COLO668 (cell line): ENCODE data around the gene DGCR2.

Experiments used
- DNase-seq: peaks from one replicate; lab custom pipeline; 2025; ENCODE audit not compliant: unreplicated experiment; lab: John Stamatoyannopoulos, UW

The DGCR2 gene

DNA sequence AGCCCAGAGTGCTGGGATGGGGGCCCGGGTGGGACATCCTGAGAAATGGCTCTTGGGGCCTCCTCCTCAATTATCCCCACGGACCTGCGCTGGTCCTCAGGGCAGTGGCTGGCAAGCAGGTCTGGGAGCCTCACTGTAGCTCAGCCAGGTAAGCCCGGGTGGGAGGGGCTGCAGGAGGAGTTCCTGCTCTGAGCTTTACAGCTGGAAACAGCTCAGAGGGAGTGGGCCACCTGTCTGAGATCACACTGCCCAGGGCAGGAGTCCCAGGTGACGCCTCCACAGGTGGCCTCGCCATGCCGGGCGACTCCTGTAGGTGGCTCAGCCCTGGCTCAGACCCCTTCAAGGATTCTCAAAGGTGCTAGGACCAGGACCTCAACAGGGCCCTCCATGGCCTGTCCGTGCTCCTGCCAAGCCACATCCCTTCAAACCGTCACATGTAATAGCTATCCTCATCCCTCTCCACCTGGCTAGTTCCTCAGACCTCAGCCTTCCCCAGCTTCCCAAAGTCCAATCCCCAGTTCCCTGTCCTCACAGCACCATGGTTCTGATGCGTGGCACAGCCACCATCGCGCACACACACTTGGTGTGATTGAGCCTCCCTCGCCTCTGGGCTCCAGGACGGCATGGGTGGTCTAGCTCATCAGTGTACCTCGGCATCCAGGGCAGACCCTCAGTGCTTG lies 5.3 kb upstream of the DGCR2 start:
- DNase-seq = peak; percentile 64

DNA sequence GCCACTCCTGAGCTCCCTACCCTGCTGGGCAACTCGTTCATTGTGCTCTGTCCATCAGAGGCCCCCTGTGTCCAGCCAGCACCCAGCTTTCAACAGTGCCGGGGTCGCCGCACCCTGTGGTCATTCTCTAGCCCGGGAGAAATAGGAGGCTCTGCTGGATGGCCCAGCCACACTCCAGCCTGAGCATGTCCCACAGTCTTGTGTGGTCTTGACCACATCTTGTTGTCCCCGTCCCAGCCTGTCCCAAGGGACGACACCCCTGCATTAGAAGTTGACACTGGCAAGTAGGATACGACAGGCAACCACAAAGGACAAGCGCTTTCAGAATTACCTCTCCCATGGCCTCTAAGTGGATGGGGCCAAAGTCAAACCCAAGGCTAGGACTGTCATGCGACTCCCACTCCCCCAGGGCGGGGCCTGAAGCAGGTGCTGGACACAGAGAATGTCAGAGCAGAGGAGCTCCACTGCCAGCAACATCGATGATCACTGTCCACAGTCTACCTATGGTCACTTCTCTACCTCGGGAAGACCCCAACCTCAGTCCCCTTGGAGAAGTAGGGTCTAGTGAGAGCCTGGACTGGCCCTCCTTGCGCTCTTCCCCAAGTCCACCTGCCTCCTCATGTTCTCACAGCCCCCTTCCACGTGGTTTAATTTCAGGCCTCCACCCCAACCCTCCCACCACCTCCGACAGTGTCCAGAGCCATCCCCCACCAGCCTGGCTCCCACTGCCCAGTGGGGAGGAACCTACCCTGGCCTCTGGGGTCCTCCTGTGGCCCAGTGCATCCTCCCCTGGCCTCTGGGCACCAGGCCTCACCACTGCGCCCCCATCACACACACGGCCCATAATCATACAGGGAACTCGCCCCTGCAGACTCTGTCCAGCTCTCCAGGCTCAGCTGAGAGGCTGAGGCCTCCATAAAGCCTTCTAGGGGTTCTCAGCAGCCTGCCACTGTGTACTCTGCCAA lies 4.4 kb upstream of the DGCR2 start:
- DNase-seq = no peak

- no peak for DNase-seq
Observed at GRCh38 chr22:19125474-19126308, 3.5 kb upstream of the DGCR2 start.

DNA sequence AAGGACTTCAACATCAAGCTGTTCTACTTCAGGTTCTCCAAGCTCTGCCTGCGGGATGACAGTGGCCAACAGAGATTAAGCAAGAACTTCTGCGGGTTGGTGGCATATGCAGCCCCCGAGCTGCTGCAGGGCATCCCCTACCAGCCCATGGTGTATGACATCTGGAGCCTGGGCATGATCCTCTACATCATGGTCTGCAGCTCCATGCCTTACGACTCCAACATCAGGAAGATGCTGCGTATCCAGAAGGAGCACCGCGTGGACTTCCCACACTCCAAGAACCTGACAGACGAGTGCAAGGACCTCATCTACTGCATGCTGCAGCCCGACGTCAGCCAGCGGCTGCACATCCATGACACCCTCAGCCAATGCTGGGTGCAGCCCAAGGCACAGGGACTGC lies 2.8 kb upstream of the DGCR2 start:
- no peak for DNase-seq

- DNase-seq = no peak
Observed at GRCh38 chr22:19124377-19124776, 2.2 kb upstream of the DGCR2 start.

GRCh38 chr22:19123936-19124335 lies 1.7 kb upstream of the DGCR2 start:
- DNase-seq = no peak

DNA sequence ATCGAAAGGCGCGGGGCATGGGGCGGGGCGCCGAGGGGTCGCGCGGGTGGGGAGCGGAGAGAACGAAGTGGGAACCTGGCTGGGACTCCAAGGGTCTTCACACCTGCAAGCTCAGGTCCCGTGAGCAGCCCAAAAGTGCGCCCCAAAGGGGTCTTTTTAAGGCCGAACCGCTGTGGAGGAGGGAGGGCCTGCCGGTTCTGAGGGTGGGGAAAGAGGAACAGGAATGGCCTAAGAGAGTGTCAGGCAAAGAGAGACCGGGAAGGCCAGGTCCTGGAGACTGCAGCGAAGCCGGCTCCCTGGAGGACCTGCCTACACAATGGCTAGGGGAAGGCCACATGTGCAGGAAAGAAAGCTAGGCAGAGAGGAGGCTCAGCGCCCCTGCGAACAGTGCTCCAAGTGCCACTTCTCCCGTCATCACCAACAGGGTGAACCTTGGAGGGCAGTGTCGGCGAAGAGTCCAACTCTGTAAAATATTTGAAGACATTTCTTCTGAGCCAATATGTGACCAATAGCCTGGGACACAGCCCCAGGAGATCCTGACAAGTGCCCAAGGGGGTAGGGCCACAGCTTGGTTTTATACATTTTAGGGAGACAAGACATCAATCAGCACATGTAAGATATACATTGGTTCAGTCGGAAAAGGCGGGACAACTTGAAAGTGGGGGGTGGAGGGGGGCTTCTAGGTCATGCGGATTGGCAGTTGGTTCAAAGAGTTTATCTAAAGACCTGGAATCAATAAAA lies 710 bp upstream of the DGCR2 start:
- peak; percentile 21 for DNase-seq

DNA sequence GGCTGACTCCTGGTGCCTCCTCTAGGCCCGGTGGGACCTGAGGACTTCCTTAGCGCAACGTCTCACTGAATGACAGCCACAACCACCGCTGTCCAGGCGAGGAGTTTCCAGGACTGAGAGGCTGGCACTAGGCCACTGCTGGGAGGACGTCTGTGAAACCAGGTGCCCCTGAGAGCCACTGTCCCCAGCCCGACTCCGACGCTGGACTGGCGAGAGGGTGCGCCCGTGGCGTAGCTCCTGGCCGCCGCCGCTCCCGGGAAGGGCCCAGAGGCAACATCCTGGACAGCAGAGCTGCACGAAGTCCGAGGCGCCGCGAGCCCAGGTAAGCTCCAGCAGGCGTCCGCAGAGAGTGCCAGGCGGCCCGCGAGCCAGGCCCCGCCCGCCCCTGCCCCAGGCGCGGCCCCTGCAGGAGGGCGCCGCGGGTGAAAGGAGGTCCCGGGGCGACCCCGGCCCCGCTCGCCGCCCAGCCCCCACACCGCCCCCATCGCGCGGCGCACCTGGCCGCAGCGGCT lies 525 bp downstream of the DGCR2 start:
- peak; percentile 59 for DNase-seq

DNA sequence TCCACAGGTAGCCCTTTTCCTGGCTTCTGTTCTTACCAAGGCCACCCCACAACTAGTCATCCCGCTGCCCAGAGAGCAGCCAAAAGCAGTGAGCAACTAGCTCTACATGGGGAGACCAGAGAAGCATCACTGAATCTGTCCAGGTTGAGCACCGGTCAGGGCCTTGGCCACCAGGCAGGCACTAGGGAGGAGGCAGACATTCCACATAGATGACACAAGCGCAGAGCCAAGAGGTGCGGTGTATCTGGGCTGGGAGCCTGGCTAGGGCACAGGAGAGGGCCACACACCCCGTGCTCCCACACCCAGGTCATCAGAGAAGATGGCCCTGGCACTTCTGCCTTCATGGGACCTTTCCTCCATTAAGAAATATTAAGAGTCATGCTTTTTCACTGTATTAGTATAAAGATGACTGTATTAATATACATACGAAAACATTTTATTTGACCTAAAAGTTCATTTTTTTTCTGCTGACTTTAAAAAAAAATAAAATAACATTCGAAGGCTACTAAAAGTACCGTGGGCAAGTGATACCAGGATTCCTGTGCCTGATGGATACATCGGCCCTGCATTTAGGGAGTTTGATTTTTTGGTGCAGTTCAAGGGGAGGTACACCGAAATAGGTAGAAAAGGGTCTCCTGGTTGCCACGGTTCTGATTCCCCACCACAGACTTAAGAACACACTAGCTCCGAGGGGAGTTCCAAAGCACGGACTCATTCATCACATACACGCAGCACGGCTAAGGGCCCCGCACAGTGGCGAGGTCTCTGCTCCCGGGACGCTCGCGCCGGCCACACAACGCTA lies 1.2 kb downstream of the DGCR2 start:
- DNase-seq = peak; percentile 55

GRCh38 chr22:19119949-19120348 lies 2.3 kb downstream of the DGCR2 start:
- DNase-seq = no peak

GRCh38 chr22:19118329-19118880 lies 3.8 kb downstream of the DGCR2 start:
- no peak for DNase-seq

DNA sequence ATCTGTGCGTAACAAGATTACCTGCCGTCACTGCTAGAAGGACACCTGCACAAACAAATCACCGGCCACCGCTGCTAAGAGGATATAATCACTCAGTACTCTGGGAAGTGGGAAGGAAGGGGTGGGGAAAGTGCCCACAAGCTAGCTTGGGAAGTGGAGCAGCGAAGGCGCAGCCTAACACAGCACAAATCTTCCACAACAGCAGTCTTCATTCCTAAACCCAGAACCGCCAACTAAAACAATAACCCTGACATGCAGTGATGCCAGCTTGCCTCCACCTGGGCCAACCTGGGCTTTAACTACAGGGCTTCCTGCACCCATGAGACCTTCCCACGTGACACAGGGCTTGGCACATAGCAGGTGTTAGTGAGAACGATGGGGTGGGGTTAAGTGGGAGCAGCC lies 5.1 kb downstream of the DGCR2 start:
- DNase-seq = peak; percentile 83

GRCh38 chr22:19115628-19116027 lies 6.6 kb downstream of the DGCR2 start:
- no peak for DNase-seq

DNA sequence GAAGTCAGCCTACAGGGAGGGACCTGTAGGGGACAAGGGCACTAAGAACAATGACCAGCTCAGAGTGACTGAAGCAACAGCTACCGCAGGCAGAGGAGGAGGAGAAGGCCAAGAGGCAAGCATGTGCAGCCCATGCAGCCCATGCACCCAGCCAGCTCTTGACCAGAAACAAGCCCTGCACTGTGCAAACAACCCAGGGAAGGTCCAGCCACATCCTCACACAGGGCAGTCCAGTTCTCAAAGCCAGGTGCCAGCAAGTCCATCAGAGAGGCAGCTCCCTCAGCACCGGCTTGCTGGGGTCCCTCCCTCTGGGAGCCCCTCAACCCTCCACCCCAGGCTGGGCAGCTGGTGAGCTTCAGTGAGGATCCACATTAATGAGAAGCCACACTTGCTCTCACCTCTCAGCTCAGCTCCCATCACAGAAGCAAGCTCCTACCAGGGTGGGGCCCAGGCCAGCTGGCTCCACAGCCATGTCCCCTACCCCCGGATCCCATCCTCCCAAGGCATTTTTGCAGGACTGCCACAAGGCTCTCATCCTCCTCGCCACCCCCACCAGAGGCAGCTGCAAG lies 7.1 kb downstream of the DGCR2 start:
- DNase-seq = no peak

DNA sequence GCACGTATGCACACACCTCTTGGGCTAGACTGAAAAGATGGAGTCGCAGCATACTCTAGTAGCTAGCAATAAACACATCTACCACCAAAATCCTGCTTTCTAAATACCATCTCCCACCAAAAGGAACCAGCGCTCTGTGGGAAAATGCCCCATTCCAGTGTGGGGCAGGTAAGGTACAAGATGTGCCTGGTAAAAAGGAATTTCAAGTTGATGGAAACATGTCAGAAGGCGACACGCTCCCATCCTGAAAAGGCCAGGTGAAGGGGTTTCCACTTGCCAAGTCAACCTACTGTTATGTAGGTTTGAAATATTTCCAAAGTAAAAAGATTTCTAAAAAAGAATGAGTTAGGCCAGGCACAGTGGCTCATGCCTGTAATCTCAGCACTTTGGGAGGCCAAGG lies 8.8 kb downstream of the DGCR2 start:
- DNase-seq = no peak

GRCh38 chr22:19111584-19111983 lies 10.6 kb downstream of the DGCR2 start:
- no peak for DNase-seq

- no peak for DNase-seq
Observed at GRCh38 chr22:19111140-19111539, 11.1 kb downstream of the DGCR2 start.

- DNase-seq = no peak
Observed at GRCh38 chr22:19110646-19111045, 11.6 kb downstream of the DGCR2 start.

- DNase-seq = no peak
Observed at GRCh38 chr22:19110064-19110458, 12.2 kb downstream of the DGCR2 start.
